CD4-positive, alpha-beta T cell treated with Interleukin-6 at 100 ng/mL for 8 hours (primary cell): ENCODE data around the gene PRLR.

ENCODE experiments used
- DNase-seq: peaks from one replicate; pipeline ENCODE4 v3.0.0-alpha.2; 2020; ENCODE audit warnings: mixed read lengths, low spot score

Gene PRLR

GRCh38 chr5:35233601-35234000 is 3.3 kb upstream of the PRLR start:
- no peak for DNase-seq

GRCh38 chr5:35233121-35233520 is 2.8 kb upstream of the PRLR start:
- DNase-seq, result no peak

GRCh38 chr5:35232124-35232523 is 1.8 kb upstream of the PRLR start:
- no peak for DNase-seq

- DNase-seq, result no peak
Observed at GRCh38 chr5:35229076-35230037, 930 bp downstream of the PRLR start.

GRCh38 chr5:35228310-35228709 is 2.0 kb downstream of the PRLR start:
- DNase-seq, result no peak

GRCh38 chr5:35227720-35228119 is 2.6 kb downstream of the PRLR start:
- no peak for DNase-seq

GRCh38 chr5:35223787-35224395 is 6.4 kb downstream of the PRLR start:
- DNase-seq, result no peak

GRCh38 chr5:35220967-35221366 is 9.3 kb downstream of the PRLR start:
- DNase-seq, result no peak

GRCh38 chr5:35218981-35219380 is 11.3 kb downstream of the PRLR start:
- DNase-seq, result no peak

- no peak for DNase-seq
Observed at GRCh38 chr5:35214051-35214450, 16.2 kb downstream of the PRLR start.

- DNase-seq, result no peak
Observed at GRCh38 chr5:35213608-35214007, 16.7 kb downstream of the PRLR start.

GRCh38 chr5:35212122-35212982 is 17.9 kb downstream of the PRLR start:
- DNase-seq, result no peak

GRCh38 chr5:35209862-35210261 is 20.4 kb downstream of the PRLR start:
- DNase-seq, result no peak

GRCh38 chr5:35205606-35206005 is 24.7 kb downstream of the PRLR start:
- no peak for DNase-seq

- no peak for DNase-seq
Observed at GRCh38 chr5:35205186-35205585, 25.1 kb downstream of the PRLR start.

- no peak for DNase-seq
Observed at GRCh38 chr5:35203403-35203802, 26.9 kb downstream of the PRLR start.

GRCh38 chr5:35202319-35203111 is 27.8 kb downstream of the PRLR start:
- no peak for DNase-seq

- no peak for DNase-seq
Observed at GRCh38 chr5:35201291-35201690, 29.0 kb downstream of the PRLR start.

- DNase-seq, result no peak
Observed at GRCh38 chr5:35199886-35200285, 30.4 kb downstream of the PRLR start.

- DNase-seq, result no peak
Observed at GRCh38 chr5:35198686-35199085, 31.6 kb downstream of the PRLR start.

- DNase-seq, result no peak
Observed at GRCh38 chr5:35198075-35198474, 32.2 kb downstream of the PRLR start.

GRCh38 chr5:35197351-35197750 is 32.9 kb downstream of the PRLR start:
- no peak for DNase-seq
